Fibroblast of villous mesenchyme (primary cell): ENCODE data around the gene TMEM245. TPM values are rescaled to one million over a fixed set of nuclear protein-coding genes. Genes with fewer than 3 reads are reported as not detected.

ENCODE experiments used
- DNase-seq: peaks from one replicate; pipeline ENCODE4 v3.0.0-alpha.2; 2010; ENCODE audit warnings: low read depth
- H3K4me3 ChIP-seq: 2 replicates; pipeline ENCODE4 v1.5.1; 2011; ENCODE audit warnings: low read depth, mild to moderate bottlenecking, low read length
- total RNA-seq: library from RNA; depleted of rRNA; stranded (reverse); fragments of >200 nt; gene quantifications from 2 replicates; pipeline ENCODE4 v1.2.3, GENCODE V29; 2012
- TF ChIP-seq, protein P1 (sequence below): IDR thresholded peaks from 2 replicates; pipeline ENCODE4 v1.5.1; 2012; ENCODE audit warnings: low read depth, mild to moderate bottlenecking, low read length; ENCODE audit not compliant: insufficient read depth

The TMEM245 gene
- total RNA-seq, 1 donor: 86.8 TPM

DNA sequence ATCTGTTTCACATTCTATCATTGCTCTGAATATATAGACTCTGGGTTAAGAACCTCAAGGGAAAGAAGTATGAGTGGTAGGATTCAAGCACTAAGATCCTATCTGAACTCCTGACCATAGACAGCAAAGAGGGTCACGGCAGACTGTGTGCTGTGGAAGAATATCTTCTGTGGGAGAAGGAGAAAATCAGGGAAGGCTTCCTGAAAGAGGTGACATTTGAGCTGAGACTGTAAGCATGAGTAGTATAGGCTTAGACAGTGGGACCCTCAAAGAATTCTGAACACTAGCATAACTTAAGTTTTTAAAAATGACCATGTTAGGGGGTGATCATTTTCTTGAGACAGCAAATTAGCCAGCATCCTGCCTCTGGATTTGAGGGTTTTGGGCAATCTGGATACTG is 43.4 kb upstream of the TMEM245 start:
- TF ChIP-seq, protein P1, sequence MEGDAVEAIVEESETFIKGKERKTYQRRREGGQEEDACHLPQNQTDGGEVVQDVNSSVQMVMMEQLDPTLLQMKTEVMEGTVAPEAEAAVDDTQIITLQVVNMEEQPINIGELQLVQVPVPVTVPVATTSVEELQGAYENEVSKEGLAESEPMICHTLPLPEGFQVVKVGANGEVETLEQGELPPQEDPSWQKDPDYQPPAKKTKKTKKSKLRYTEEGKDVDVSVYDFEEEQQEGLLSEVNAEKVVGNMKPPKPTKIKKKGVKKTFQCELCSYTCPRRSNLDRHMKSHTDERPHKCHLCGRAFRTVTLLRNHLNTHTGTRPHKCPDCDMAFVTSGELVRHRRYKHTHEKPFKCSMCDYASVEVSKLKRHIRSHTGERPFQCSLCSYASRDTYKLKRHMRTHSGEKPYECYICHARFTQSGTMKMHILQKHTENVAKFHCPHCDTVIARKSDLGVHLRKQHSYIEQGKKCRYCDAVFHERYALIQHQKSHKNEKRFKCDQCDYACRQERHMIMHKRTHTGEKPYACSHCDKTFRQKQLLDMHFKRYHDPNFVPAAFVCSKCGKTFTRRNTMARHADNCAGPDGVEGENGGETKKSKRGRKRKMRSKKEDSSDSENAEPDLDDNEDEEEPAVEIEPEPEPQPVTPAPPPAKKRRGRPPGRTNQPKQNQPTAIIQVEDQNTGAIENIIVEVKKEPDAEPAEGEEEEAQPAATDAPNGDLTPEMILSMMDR: no peak

GRCh38 chr9:109162677-109163076 is 42.9 kb upstream of the TMEM245 start:
- no peak overlapping the region for H3K4me3 ChIP-seq
- DNase-seq: no peak
- TF ChIP-seq, protein P1: no peak

More for the DNA sequence above, 43.4 kb upstream of the TMEM245 start:
- H3K4me3 ChIP-seq: no peak overlapping the region
- DNase-seq: no peak

- H3K4me3 ChIP-seq: no peak overlapping the region
- TF ChIP-seq, protein P1: no peak
- DNase-seq: no peak
Observed at GRCh38 chr9:109161471-109161870, 41.7 kb upstream of the TMEM245 start.

DNA sequence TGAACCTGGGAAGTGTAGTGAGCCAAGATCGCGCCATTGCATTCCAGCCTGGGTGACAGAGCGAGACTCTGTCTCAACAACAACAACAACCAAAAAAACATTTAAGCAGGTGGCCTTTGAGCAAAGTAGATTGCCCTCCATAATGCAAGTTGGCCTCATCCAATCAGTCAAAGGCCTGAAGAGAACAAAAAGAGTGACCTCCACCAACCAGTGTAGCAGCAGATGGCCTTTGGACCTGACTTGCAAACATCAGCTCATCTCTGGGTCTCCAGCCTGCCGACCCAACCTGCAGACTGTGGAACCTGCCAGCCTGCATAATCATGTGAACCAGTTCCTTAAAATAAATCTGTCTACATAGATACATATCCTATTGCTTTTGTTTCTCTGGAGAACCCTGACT is 39.8 kb upstream of the TMEM245 start:
- TF ChIP-seq, protein P1: no peak
- no peak for DNase-seq
- H3K4me3 ChIP-seq: no peak overlapping the region

GRCh38 chr9:109158651-109159050 is 38.9 kb upstream of the TMEM245 start:
- TF ChIP-seq, protein P1: no peak
- no peak for DNase-seq
- H3K4me3 ChIP-seq: no peak overlapping the region

GRCh38 chr9:109156708-109157107 is 37.0 kb upstream of the TMEM245 start:
- TF ChIP-seq, protein P1: no peak
- no peak overlapping the region for H3K4me3 ChIP-seq
- DNase-seq: no peak

DNA sequence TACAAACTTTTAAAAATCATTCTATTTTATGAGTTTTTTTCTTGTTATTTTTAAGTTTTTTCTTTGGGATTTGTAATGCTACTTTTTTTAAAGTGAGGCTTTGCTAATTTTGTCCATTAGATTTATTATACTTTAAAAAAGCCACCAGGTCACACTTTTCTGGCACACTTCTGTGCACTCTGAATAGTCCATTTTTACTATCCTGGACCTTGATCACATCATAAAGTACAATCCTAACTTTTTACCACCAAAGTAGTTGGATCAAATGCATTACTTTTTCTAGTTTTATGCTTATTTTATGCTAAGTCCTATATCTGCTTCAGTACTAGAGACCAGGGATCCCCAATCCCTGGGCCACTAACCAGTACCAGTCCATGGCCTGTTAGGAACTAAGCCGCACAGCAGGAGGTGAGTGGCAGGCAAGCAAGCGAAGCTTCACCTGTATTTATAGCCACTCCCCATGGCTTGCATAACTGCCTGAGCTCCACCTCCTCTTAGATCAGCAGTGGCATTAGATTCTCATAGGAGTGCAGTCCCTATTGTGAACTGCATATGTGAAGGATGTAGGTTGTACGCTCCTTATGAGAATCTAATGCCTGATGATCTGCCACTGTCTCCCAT is 31.3 kb upstream of the TMEM245 start:
- TF ChIP-seq, protein P1: no peak
- H3K4me3 ChIP-seq: no peak overlapping the region
- no peak for DNase-seq
